Stimulated activated CD8-positive, alpha-beta memory T cell treated with anti-CD3 and anti-CD28 coated beads, Interleukin-7, amount 100 ng/mL, for 48 hours (primary cell): Measurements from ENCODE around the gene HMGCR.
"Not testable (repeated sequence)": the region's sequence is repeated elsewhere in the genome, so short reads cannot be mapped to it uniquely, and the experiment has no call there.

ENCODE experiments used
- DNase-seq, 2 donors: peaks; one replicate each; pipeline ENCODE4 v3.0.0-alpha.2; 2020; ENCODE audit warnings: low read depth in 1 of 2; ENCODE audit errors: extremely low read depth in 1 of 2

HMGCR gene

GRCh38 chr5:75336615-75337336, at the start of gene HMGCR:
Gene HMGCR (plus strand): TSS chr5:75337220. CDS start chr5:75342606, 5,386 bp downstream.
- DNase-seq: peak; percentile 95 to 99

GRCh38 chr5:75291844-75292243, 45.2 kb upstream of the HMGCR start:
- DNase-seq: not testable (repeated sequence)

GRCh38 chr5:75300084-75300483, 36.9 kb upstream of the HMGCR start:
- no peak for DNase-seq

GRCh38 chr5:75303419-75303818, 33.6 kb upstream of the HMGCR start:
- DNase-seq: no peak

GRCh38 chr5:75304486-75304885, 32.5 kb upstream of the HMGCR start:
- not testable (repeated sequence) for DNase-seq

- DNase-seq: no peak
These were observed 30.3 kb upstream of the HMGCR start for GRCh38 chr5:75306746-75307145.

- no peak for DNase-seq
These were observed 26.8 kb upstream of the HMGCR start for GRCh38 chr5:75310212-75310611.

GRCh38 chr5:75319148-75319547, 17.9 kb upstream of the HMGCR start:
- DNase-seq: not testable (repeated sequence)

GRCh38 chr5:75319638-75320037, 17.4 kb upstream of the HMGCR start:
- DNase-seq: no peak

GRCh38 chr5:75320371-75320770, 16.6 kb upstream of the HMGCR start:
- DNase-seq: no peak

- DNase-seq: no peak
These were observed 15.0 kb upstream of the HMGCR start for GRCh38 chr5:75322066-75322465.

- DNase-seq: peak in 1 of 2 donors; percentile 32
These were observed 12.2 kb upstream of the HMGCR start for GRCh38 chr5:75324791-75325190.

GRCh38 chr5:75325242-75325641, 11.8 kb upstream of the HMGCR start:
- DNase-seq: no peak

- DNase-seq: no peak
These were observed 6.6 kb upstream of the HMGCR start for GRCh38 chr5:75330404-75330803.

GRCh38 chr5:75331095-75332090, 5.6 kb upstream of the HMGCR start:
- no peak for DNase-seq

- not testable (repeated sequence) for DNase-seq
These were observed 3.3 kb upstream of the HMGCR start for GRCh38 chr5:75333759-75334158.

- not testable (repeated sequence) for DNase-seq
These were observed 2.6 kb upstream of the HMGCR start for GRCh38 chr5:75334413-75334812.

- DNase-seq: no peak
These were observed 1.5 kb upstream of the HMGCR start for GRCh38 chr5:75335486-75335885.

GRCh38 chr5:75335952-75336614, 937 bp upstream of the HMGCR start:
- no peak for DNase-seq

GRCh38 chr5:75337366-75338021, 474 bp downstream of the HMGCR start:
- no peak for DNase-seq

- no peak for DNase-seq
These were observed 1.4 kb downstream of the HMGCR start for GRCh38 chr5:75338408-75338807.
